ENCODE measurements around the gene PARS2.

The PARS2 gene

GRCh38 chr1:54764133-54764921, at the start of gene PARS2:
Gene PARS2, minus strand, starts transcription at chr1:54764523. Its CDS starts 5,362 bp downstream, at chr1:54759161.
- H3K4me3 ChIP-seq (ENCODE audit: low read depth, low read length) = peak within 1 kb of the TSS; percentile 100
- TF ChIP-seq, protein P1, sequence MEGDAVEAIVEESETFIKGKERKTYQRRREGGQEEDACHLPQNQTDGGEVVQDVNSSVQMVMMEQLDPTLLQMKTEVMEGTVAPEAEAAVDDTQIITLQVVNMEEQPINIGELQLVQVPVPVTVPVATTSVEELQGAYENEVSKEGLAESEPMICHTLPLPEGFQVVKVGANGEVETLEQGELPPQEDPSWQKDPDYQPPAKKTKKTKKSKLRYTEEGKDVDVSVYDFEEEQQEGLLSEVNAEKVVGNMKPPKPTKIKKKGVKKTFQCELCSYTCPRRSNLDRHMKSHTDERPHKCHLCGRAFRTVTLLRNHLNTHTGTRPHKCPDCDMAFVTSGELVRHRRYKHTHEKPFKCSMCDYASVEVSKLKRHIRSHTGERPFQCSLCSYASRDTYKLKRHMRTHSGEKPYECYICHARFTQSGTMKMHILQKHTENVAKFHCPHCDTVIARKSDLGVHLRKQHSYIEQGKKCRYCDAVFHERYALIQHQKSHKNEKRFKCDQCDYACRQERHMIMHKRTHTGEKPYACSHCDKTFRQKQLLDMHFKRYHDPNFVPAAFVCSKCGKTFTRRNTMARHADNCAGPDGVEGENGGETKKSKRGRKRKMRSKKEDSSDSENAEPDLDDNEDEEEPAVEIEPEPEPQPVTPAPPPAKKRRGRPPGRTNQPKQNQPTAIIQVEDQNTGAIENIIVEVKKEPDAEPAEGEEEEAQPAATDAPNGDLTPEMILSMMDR (IDR thresholded peaks at IDR 0.05; ENCODE audit: borderline replicate concordance, insufficient read depth, low read depth, low read length) = no peak

DNA sequence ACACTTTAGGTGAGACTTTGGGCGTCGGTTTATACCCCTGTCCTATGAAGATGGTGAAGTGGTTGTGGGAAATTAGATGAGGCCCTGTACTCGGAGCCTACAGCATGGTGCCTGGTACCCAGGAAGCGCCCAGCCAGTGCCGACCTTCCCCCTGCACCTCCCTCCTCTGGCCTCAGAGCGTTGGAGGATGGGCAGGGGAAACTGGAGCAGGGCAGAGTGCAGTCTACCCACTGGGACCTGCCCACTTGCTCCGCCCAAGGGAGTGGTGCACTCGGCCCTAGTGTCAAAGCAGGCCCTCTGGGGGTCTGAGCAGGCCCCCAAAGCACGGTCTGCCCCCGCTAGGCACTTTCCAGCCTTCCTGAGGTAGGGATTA, 49.8 kb upstream of the PARS2 start:
- TF ChIP-seq, protein P1 (IDR thresholded peaks at IDR 0.05; ENCODE audit: borderline replicate concordance, insufficient read depth, low read depth, low read length) = no peak
- no peak overlapping the region for H3K4me3 ChIP-seq (ENCODE audit: low read depth, low read length)

DNA sequence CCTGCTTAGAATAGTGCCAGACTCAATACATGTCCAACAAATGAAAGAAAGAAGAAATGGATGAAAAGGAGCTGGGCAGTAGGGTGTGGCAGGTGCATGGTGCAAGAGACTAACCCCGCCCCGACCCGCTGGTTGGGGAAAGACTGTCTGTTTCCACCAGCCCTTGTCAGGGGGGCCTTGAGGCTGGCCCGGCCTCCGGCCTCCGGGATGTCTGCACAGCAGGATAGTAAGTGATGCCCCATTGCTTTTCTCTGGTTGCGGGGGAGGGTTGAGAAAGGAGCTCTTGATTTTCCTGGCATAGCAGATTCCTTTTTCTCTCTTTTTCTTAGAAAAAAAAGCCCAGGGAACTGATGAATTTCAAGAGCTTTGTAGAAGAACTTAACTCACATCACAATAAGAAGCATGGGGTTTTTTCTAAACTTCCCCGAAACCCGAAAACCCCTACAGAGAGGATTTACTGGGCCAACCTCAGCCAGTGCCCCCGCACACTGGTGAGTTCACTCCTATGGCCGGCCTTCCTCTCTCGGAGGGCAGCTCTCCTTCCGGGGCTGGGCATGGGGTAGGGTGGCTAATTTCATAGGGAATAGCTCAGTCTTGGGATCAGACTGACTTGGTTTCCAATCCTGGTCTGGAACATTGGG, 49.3 kb upstream of the PARS2 start:
- TF ChIP-seq, protein P1 (IDR thresholded peaks at IDR 0.05; ENCODE audit: borderline replicate concordance, insufficient read depth, low read depth, low read length) = no peak
- H3K4me3 ChIP-seq (ENCODE audit: low read depth, low read length) = no peak overlapping the region

- H3K4me3 ChIP-seq (ENCODE audit: low read depth, low read length) = no peak overlapping the region
- TF ChIP-seq, protein P1 (IDR thresholded peaks at IDR 0.05; ENCODE audit: borderline replicate concordance, insufficient read depth, low read depth, low read length) = no peak
Observed at GRCh38 chr1:54812801-54813484, 48.6 kb upstream of the PARS2 start.

DNA sequence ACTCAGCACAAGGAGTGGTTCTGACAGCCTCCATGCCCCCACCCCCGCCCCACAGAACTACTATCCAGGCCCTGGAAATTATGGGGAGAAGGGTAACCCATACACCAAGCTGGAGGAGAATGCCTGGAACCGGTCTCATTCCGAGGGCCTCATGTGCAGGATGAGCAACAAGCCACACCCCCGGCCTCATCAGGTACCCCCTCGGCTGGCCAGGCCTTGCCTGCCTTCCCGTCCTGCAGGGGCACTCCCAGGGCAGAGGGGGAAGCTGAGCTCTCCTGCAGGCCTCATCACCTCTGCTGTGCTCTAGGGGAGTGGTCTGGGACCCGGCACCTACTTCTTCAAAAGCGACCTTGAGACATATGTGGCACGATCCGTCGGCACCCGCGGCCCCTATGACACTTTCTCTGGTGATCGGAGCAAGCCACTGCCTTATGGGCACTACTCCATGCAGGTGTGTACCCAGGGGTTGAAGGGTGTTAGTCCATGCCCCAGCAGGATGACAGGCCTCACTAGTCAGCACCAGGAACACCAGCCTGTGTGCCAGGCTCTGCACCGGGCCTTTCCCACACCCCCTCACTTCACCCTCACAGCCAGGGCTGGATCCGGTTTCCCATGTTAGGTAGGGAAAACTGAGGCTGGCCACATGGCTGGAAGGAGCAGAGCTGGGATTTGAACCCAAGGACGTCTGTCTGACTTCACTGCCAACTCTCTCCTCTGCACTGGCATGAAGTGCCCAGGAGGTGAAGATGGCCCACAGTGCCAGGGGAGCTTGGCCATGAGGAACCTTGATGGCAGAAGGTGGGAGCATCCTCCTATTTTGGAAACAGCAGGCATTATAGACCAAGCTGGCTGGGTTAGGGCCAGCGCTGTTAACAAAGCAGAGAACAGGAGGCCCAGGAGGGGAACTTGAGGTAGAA, 47.7 kb upstream of the PARS2 start:
- TF ChIP-seq, protein P1 (IDR thresholded peaks at IDR 0.05; ENCODE audit: borderline replicate concordance, insufficient read depth, low read depth, low read length) = no peak
- H3K4me3 ChIP-seq (ENCODE audit: low read depth, low read length) = no peak overlapping the region

DNA sequence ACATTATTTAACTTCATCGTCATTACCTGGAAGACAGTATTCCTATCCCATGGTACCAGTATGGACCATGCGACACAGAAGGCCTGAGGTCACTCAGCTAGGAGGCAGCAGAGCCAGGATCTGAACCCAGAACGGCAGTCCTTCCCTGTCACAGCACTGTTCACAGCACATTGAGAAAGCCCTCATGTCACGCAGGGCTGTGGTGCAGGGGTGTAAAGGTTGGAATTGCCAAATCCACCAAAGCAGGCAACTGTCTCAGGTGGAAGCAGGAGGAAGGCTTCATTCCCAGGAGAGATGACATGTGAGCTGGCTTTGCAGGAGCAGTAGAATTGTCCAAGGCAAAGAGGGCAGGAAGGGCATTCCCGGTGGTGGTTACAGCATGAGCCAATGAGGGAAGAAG, 46.7 kb upstream of the PARS2 start:
- TF ChIP-seq, protein P1 (IDR thresholded peaks at IDR 0.05; ENCODE audit: borderline replicate concordance, insufficient read depth, low read depth, low read length) = no peak
- H3K4me3 ChIP-seq (ENCODE audit: low read depth, low read length) = no peak overlapping the region

Measured in GM12875 (cell line).